Endothelial cell (in vitro differentiated cells): Measurements from ENCODE around the gene RERG. TPM values are rescaled to one million over a fixed set of nuclear protein-coding genes. Genes with fewer than 3 reads are reported as not detected.

Experiments used
- DNase-seq: peaks from one replicate; pipeline ENCODE4 v3.0.0; 2021; ENCODE audit warnings: low spot score
- H3K27ac Mint-ChIP-seq: one replicate; pipeline ENCODE4 v1.8.0; 2021; ENCODE audit warnings: mixed read lengths, inconsistent platforms; ENCODE audit not compliant: unreplicated experiment
- H3K27me3 Mint-ChIP-seq: one replicate; pipeline ENCODE4 v1.8.0; 2021; ENCODE audit warnings: mild to moderate bottlenecking, moderate library complexity, mixed read lengths, inconsistent platforms; ENCODE audit not compliant: unreplicated experiment
- H3K36me3 Mint-ChIP-seq: one replicate; pipeline ENCODE4 v1.8.0; 2021; ENCODE audit warnings: mild to moderate bottlenecking, low read depth, mixed read lengths, inconsistent platforms; ENCODE audit not compliant: unreplicated experiment
- H3K4me1 Mint-ChIP-seq: one replicate; pipeline ENCODE4 v1.8.0; 2021; ENCODE audit warnings: mild to moderate bottlenecking, mixed read lengths, inconsistent platforms; ENCODE audit not compliant: unreplicated experiment
- H3K4me3 Mint-ChIP-seq: one replicate; pipeline ENCODE4 v1.8.0; 2021; ENCODE audit warnings: mild to moderate bottlenecking, mixed read lengths, inconsistent platforms; ENCODE audit not compliant: unreplicated experiment
- H3K9me3 Mint-ChIP-seq: one replicate; pipeline ENCODE4 v1.8.0; 2021; ENCODE audit warnings: mixed read lengths, inconsistent platforms; ENCODE audit not compliant: unreplicated experiment
- CTCF ChIP-seq: fragments of 200-600 bp; sonication (generic); IDR thresholded peaks from one replicate; pipeline ENCODE4 v1.5.0; 2021; ENCODE audit warnings: antibody characterized with exemption; ENCODE audit not compliant: unreplicated experiment
- total RNA-seq: library from RNA; stranded (reverse); fragmentation: NEBNext Ultra II Directional; extraction: Animal tissue kit (Norgen Biotek cat#: 25700); gene quantifications from one replicate; pipeline ENCODE4 v1.2.1, GENCODE V29; 2021; ENCODE audit not compliant: unreplicated experiment

Gene RERG
- total RNA-seq, 1 donor from 2014 or later: 2.5 TPM

- no peak overlapping the region for H3K4me3 Mint-ChIP-seq
- no peaks in the 10 kb centered on the region for H3K4me1 Mint-ChIP-seq
- H3K9me3 Mint-ChIP-seq: no peaks in the 10 kb centered on the region
- no peaks in the 10 kb centered on the region for H3K27me3 Mint-ChIP-seq
- H3K36me3 Mint-ChIP-seq: no peaks in the 10 kb centered on the region
- H3K27ac Mint-ChIP-seq: no peak overlapping the region
- no peak for DNase-seq
- TF ChIP-seq CTCF: no peak
Measured at GRCh38 chr12:15194456-15195368, 26.5 kb downstream of the RERG start.

GRCh38 chr12:15193946-15194345, 27.3 kb downstream of the RERG start:
- no peak for DNase-seq
- no peaks in the 10 kb centered on the region for H3K27me3 Mint-ChIP-seq
- H3K36me3 Mint-ChIP-seq: no peaks in the 10 kb centered on the region
- TF ChIP-seq CTCF: no peak
- H3K9me3 Mint-ChIP-seq: no peaks in the 10 kb centered on the region
- H3K4me3 Mint-ChIP-seq: no peak overlapping the region
- H3K4me1 Mint-ChIP-seq: no peaks in the 10 kb centered on the region
- H3K27ac Mint-ChIP-seq: no peak overlapping the region

- DNase-seq: no peak
- TF ChIP-seq CTCF: no peak
- H3K4me1 Mint-ChIP-seq: no peaks in the 10 kb centered on the region
- no peak overlapping the region for H3K4me3 Mint-ChIP-seq
- no peak overlapping the region for H3K27ac Mint-ChIP-seq
- no peaks in the 10 kb centered on the region for H3K36me3 Mint-ChIP-seq
- no peaks in the 10 kb centered on the region for H3K9me3 Mint-ChIP-seq
- no peaks in the 10 kb centered on the region for H3K27me3 Mint-ChIP-seq
Measured at GRCh38 chr12:15192720-15193119, 28.5 kb downstream of the RERG start.

GRCh38 chr12:15188127-15188526, 33.1 kb downstream of the RERG start:
- Mint-ChIP-seq H3K27ac (no peak overlapping the region), H3K4me3 (no peak overlapping the region), H3K36me3 (no peaks in the 10 kb centered on the region), H3K4me1 (no peaks in the 10 kb centered on the region), H3K9me3 (no peaks in the 10 kb centered on the region), H3K27me3 (no peaks in the 10 kb centered on the region)
- DNase-seq: no peak
- no peak for TF ChIP-seq CTCF

GRCh38 chr12:15186597-15186996, 34.6 kb downstream of the RERG start:
- Mint-ChIP-seq H3K27ac (no peak overlapping the region), H3K27me3 (no peaks in the 10 kb centered on the region), H3K9me3 (no peaks in the 10 kb centered on the region), H3K4me1 (no peaks in the 10 kb centered on the region), H3K36me3 (no peaks in the 10 kb centered on the region), H3K4me3 (no peak overlapping the region)
- TF ChIP-seq CTCF: no peak
- no peak for DNase-seq
